Stimulated activated CD4-positive, alpha-beta T cell treated with anti-CD3 and anti-CD28 coated beads, TNF-alpha, amount 100 ng/mL, for 4 hours (primary cell): ENCODE results near the gene TPCN2.

ENCODE experiments used
- DNase-seq, 3 experiments: peaks; one replicate each; pipeline ENCODE4 v3.0.0-alpha.2; 2020; ENCODE audit warnings: low read depth in 3 of 3

Gene TPCN2

DNA sequence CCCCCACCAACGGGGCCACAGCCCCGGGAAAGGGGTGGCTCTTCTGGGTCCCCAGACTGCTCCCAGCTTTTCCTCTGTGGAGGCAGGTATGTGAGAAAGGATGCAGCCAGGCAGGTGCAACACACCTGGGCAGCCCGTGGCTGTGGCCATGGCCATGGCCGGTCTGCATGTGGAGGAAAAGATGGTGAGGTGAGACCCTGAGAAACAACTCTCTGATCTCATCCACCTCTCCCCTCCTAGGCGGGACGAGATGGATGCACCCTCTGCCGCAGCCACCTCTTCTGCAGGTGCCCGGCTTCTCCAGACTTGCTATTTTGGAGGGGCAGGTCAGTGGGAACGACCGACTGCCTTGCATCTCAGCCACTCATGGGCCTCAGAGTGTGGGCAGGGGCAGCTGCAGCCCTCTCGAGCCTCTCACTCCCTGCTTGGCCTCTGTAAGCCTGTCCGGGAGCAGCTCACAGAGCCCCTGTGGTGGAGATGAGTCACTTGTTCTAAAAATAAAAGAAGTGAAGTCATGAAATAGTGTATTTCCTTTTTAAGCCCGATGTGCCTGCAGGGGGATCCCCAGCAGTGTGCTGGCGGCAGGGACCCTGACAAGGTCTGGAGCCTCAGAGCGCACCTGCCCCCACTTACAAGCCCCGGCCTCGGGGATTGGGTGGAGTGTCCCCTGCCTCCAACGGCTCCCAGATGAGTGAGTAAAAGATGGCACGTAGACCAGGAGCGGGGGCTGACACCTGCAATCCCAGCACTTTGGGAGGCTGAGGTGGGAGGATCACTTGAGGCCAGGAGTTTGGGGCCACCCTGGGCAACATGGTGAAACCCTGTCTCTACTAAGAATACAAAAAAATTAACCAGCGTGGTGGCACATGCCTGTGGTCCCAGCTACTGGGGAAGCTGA lies 117.7 kb downstream of the TPCN2 start:
- peak; percentile 15 to 28 (median 15) for DNase-seq

- no peak for DNase-seq
Measured at GRCh38 chr11:69167130-69167915, 118.6 kb downstream of the TPCN2 start.

GRCh38 chr11:69167916-69168691 lies 119.4 kb downstream of the TPCN2 start:
- no peak for DNase-seq

GRCh38 chr11:69169479-69169878 lies 120.7 kb downstream of the TPCN2 start:
- DNase-seq: no peak

DNA sequence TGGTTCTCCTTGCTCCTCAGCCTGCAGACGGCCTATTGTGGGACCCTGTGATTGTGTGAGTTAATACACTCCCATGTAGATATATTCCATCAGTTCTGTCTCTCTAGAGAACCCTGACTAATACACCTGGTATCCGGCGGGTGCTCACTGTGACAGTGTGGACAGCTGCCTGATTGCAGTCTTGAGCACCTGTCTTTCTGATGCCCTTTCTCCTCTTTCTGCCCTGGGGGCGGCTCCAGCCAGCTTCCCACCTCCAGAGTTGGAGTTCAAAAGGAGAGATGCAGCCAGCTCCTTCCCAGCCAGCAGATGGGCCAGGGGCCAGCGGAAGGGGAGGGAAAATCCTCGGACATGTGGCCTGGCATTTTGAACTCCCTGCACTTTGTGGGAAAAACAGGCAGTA lies 122.0 kb downstream of the TPCN2 start:
- DNase-seq: no peak

- no peak for DNase-seq
Measured at GRCh38 chr11:69171476-69172240, 122.9 kb downstream of the TPCN2 start.

DNA sequence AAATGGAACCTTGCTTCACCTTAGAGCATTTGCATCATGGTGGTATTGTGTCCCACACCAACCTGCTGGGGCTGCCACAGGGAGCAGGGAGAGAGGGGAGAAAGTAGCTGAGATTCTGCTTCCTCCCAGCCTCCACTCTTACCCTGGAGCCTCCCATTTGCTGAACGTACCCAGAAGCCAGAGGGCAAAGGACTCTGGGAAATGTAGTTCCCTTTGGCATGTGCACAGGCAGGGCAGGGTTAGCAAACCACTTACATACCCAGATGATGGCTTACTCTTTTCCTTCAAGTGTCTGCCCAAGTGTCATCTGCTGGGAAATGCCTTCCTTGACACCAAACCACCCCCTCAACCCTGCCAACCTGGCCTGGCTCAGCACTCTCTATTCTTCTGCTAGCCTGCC lies 123.9 kb downstream of the TPCN2 start:
- DNase-seq: no peak

- DNase-seq: no peak
Measured at GRCh38 chr11:69173331-69173730, 124.6 kb downstream of the TPCN2 start.

GRCh38 chr11:69173925-69174581 lies 125.3 kb downstream of the TPCN2 start:
- no peak for DNase-seq

DNA sequence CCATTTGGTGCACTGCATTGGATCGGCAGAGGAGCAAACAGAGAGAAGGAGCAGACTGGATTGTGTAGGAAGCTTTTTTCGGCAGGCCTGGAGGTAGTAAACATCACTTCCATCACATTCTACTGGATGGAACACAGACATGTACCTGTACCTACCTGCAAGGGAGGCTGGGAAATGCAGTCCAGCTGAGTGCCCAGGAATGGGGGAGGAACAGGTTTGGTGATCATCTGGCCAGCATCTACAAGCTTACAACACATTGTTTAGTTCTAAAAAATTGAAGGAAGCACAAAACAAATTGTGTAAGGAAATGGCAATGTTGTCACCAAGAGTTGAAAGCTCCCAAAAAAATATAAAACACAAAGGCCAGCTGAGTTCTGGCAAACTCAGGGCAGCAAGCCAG lies 126.1 kb downstream of the TPCN2 start:
- DNase-seq: no peak

GRCh38 chr11:69178819-69179482 lies 130.2 kb downstream of the TPCN2 start:
- DNase-seq: no peak

- DNase-seq: no peak
Measured at GRCh38 chr11:69180226-69180625, 131.5 kb downstream of the TPCN2 start.

DNA sequence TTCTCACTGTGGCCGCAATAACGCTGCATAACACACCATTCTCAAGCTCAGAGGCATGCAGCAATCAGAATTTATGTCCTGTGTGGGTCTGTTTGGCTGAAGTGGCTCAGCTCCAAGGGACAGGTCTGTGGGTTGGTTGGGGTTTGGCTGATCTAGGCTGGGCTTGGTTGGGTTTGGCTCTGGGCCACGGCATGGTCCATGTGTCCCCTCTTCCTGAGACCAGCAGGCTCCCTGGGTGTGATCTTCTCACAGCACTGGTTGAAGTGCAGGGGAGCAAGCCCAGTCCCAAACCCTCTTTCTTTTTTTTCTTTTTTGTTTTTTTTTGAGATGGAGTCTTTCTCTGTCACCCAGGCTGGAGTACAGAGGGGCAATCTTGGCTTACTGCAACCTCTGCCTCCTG lies 132.0 kb downstream of the TPCN2 start:
- DNase-seq: no peak

DNA sequence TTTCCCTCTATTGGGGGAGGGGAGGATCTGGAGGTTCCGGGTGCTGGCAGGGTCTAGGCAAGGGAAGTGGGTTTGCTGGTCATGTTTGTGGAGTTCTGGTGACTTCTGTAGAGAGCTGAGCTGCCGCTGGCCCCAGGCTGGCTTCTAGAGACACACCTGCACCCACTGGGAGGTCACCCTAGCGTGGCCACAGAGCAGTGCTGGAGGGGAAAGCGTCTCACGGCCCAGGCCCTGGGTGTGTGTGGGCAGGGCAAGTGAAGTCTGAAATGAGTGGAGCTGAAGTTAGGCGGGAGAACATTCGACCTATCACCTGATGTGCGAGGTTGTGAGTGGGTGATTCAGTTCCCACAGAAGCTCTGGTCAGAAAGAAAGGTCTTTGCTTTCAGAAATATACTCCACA lies 134.9 kb downstream of the TPCN2 start:
- no peak for DNase-seq
